Measurements from ENCODE around the gene NLE1.

DNA sequence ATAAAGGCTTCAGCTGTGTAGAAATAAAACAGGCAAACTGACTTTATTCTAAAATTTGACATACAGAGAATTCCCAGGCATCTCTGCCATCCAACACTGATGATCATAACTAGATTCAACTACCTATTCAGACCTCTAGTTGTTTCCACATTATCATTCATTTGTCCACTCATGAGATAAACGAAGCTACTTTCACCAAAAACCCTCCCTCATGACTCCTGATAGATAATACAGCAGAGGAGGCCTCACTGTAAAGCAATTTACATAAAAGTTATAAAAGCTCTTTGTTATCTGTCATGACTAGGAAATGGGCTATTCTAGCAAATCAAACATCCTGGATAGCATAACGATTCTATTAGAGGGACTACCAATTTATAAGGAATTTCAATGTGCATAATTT is 59.0 kb downstream of the NLE1 start:
- no peak for TF ChIP-seq POLR2A (IDR thresholded peaks at IDR 0.05; ENCODE audit: low read depth, low read length)
- no peak for TF ChIP-seq POLR2AphosphoS5 (IDR thresholded peaks at IDR 0.05; ENCODE audit: low read depth, low read length)
